Measurements from ENCODE around the gene CMTR2. TPM values are rescaled to one million over a fixed set of nuclear protein-coding genes. Genes with fewer than 3 reads are reported as not detected.

CMTR2 gene
- 37.2 and 46.1 TPM in 2 replicates for total RNA-seq

DNA sequence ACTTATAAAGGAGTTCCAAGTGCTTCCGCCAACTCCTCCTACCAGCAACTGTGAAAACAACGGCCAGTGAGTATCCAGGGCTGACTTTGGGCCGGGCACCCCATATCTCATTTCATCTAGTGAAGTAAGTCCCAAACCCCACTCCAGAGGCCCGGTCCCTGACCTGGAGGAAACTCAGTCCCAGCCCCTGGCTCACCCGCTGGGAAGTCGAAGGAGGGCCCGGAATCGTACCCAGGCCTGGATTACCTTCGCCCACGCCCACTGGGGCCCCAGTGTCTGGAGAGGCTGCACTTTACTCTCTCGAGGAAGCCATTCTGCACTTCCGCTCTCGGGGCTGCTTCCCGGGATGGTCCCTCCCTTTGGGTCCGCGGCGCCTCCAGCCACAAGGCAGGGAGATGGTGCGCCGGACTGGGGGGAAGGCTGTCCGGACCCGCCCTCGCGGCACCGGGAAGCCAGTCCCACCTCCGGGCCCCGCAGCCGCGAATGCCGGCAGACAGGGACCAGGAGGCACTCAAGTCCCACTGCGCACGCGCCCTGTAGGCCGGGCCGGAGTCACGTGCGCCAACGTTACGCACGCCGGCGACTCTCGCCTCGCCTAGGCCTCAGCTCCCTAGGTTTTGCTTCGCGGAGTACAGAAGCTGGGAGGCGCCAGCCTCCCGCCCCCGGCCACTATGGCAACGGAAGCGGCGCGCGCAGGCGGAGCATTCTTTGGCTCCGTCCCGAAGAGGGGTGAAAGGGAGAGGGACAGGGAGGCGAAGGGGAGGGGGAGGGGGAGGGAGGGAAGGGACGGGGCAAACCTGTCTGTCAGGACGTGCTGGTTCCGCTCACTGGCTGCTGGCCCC, at the start of gene CMTR2:
CMTR2 (minus strand) TSS at position 513 of the 842 bp plus-strand sequence. CDS start 3,482 bp downstream, outside the sequence.

Other genes with a start within 250 kb of the CMTR2 start
- gene HYDIN, start 58.7 kb downstream of the CMTR2 start, total RNA-seq: not detected in 2 replicates
- not detected in 2 replicates for gene CALB2, start 69.3 kb upstream of the CMTR2 start, total RNA-seq
- not detected in 2 replicates for gene TLE7, start 152.7 kb upstream of the CMTR2 start, total RNA-seq
- 5.2 and 5.3 TPM in 2 replicates for gene ZNF23, start 172.8 kb upstream of the CMTR2 start, total RNA-seq
- gene ZNF19, start 199.9 kb upstream of the CMTR2 start, total RNA-seq: 2.5 and 3.0 TPM in 2 replicates
- not detected in 2 replicates for gene CHST4, start 237.0 kb upstream of the CMTR2 start, total RNA-seq

Data from thoracic aorta endothelial cell (primary cell).